ELR (cell line): ENCODE results near the gene IRF3.
A peak's percentile ranks its signal among the peaks of the same experiment; 100 is the strongest.

Source experiments
- DNase-seq: peaks from one replicate; pipeline ENCODE4 v3.0.0-alpha.2; 2015; ENCODE audit warnings: low read depth

Gene IRF3

GRCh38 chr19:49687150-49687549 lies 21.5 kb upstream of the IRF3 start:
- DNase-seq: no peak

GRCh38 chr19:49686503-49687088 lies 20.9 kb upstream of the IRF3 start:
- DNase-seq: no peak

DNA sequence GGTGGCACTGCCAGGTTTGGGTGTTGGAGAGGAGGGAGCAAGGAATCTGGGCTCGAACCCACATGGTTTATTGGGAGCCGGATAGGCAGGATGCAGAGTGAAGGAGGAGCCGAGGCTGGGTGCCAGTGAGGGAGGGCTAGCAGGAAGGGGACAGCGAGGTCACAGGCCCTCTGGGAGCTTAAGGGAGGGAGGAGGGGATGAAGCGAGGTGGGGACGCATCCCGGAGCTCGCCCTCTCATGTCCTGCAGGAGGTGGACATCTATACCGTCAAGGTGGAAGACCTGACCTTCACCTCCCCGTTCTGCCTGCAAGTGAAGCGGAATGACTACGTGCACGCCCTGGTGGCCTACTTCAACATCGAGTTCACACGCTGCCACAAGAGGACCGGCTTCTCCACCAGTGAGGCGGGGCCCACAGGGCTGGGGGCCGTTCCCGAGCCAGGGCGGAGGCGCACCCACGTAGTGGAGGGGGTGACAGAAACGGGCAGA lies 20.2 kb upstream of the IRF3 start:
- DNase-seq: no peak

DNA sequence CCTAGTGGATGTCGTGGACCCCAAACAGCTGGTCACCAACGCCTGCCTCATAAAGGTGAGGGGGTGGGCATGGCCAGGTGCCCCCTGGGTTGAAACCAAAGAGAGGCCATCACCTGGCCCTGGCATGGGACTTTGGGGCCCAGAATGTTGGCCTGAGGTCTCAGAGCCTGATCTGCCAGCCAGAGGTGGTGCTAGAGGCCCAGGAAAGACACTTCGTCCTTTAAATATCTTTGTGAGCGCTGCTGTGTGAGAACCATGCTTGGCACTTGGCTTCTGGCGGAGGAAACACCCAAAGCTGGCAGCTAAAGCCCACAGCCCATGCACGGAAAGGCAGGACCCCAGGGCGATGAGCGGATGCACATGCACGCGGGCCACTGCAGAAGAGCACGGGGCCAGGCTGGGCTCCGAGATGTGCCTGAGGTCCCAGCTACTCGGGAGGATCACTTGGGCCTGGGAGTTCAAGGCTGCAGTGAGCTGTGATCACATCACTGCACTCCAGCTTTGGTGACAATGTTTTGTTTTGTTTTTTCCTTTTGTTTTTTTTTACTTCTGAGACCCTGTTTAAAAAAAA lies 19.4 kb upstream of the IRF3 start:
- no peak for DNase-seq

GRCh38 chr19:49684251-49684982 lies 18.8 kb upstream of the IRF3 start:
- peak; percentile 38 for DNase-seq

DNA sequence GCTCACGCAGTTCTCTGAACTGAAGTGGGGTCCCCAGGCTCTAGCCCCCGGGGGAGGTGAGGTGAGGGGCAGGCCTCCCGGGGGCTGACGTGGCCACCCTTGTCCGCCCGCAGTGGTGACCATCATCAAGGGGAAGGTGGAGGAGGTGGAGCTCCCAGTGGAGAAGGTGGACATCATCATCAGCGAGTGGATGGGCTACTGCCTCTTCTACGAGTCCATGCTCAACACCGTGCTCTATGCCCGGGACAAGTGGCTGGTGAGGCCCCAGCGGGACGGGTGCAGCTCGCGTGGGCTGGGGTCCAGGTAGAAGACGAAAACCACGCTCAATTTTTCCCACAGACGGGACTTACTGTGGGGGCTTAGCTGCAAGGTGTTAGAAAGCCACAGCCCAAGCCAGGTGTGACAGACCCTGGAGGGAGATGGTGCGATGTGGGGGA lies 18.2 kb upstream of the IRF3 start:
- DNase-seq: no peak

DNA sequence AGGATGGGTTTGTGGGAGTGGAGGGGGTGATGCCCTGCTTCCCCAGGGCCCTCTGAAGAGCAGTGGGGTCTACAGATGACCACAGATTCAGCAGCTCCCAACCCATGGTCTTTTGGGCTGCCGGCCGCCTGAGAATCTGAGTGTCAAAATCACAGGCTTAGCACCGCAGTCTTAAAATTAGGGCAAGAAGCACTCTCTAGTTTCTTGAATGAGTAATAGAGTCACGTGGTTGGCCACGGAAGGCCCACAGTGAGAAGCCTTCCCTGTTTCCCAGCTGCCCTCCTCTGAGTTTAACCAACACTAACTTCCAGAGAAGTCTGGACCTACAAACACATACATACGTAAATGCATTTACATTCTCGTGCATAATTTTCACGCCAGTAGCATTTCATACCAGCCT lies 16.6 kb upstream of the IRF3 start:
- DNase-seq: no peak

- DNase-seq: no peak
These were observed 16.2 kb upstream of the IRF3 start for GRCh38 chr19:49681830-49682229.

GRCh38 chr19:49680421-49681351 lies 15.0 kb upstream of the IRF3 start:
- peak; percentile 83 for DNase-seq

DNA sequence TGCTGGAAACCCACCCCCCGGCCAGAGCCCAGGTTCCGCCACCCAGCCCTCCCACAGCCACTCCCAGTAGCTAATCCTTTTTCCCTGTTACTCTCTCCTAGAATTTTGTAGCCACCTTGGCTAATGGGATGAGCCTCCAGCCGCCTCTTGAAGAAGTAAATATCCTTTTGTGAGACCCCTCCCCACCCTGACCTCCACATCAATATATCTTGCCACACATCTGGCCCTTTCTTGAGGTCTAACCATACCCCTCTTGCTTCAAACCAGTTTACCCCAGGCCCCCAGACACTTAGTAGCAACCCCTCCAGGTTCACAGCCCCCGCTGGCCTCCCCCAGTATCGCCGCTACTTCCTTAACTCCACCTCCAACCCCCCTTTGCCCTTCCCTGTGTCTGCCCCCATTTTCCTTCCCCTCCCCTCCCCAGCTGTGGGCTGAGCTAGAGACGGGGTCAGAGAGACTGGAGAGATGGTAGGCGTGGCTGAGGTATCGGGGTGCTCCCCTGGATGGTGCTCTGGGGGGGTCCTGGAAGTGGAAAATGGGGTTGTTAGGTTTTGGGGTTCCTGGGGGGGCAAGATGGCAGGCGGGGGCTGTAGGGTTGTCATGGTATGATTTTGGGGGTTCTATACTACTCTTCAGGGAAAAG lies 14.2 kb upstream of the IRF3 start:
- DNase-seq: no peak

DNA sequence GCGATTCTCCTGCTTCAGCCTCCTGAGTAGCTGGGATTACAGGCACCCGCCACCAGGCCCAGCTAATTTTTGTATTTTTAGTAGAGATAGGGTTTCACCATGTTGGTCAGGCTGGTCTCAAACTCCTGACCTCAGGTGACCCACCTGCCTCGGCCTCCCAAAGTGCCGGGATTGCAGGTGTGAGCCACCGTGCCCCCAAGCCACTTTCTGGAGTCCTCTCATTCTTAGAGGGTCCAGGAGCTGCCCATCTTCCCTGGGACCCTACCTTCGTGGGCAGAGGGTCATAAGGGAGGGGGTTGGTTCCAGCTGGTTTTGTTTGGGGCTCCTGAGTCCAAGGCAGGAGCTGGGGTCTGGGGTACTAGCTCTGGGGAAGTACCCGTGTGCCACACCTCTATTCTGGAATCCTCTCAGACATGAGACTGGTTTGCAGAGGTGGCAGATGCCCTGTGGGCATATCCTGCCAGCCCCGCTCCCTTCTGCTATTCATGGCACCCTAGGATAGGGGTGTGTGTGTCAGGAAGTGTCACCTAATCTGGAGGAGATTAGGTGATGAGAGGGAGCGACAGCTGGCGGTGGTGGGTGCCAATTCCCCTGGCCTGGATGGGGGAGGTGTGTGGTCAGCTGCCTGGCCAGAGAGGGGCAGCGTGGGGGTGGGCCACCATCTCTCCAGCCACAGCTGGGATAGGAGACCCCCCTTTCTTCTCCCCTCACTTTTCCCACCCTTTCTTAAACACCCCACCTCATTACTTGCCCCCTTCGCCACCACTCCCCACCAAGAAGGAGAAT lies 13.5 kb upstream of the IRF3 start:
- no peak for DNase-seq

GRCh38 chr19:49677901-49678674 lies 12.4 kb upstream of the IRF3 start:
- DNase-seq: peak; percentile 82

DNA sequence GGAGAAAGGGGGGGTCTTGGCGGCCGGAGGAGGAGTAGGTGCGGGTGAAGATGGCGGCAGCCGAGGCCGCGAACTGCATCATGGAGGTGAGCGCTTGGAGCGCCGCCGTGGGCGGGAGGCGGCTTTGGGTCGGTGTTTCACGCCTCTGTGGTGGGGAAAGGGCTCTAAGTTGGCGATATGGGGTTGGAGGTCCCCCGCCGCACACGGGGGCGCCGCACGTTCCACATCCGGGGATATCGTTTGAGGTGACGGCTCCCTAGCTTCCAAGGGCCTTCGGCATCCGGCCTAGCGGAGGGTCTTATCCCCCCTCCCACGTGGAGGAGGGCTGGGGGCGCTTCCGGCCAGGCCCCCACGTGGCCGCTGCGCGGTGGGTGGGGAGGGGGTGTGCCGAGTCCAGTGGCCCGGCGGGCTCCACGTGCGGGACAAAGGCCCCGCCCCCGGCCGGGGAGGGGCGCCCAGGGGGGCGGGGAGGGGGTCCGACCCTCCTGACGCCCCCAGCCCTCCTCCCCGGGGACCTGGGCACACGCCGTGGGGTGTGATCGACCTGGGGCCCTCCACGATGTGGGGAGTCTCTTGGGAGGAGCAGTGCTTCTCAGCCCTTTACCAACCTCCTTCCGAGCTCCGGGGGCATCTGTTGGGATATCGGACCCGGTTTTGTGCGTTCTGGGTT lies 11.7 kb upstream of the IRF3 start, which contains the start of gene PRMT1:
Gene PRMT1 (plus strand): TSS at position 41 of the 670 bp plus-strand sequence. CDS start 10 bp downstream, at position 51.
- DNase-seq: peak; percentile 64

DNA sequence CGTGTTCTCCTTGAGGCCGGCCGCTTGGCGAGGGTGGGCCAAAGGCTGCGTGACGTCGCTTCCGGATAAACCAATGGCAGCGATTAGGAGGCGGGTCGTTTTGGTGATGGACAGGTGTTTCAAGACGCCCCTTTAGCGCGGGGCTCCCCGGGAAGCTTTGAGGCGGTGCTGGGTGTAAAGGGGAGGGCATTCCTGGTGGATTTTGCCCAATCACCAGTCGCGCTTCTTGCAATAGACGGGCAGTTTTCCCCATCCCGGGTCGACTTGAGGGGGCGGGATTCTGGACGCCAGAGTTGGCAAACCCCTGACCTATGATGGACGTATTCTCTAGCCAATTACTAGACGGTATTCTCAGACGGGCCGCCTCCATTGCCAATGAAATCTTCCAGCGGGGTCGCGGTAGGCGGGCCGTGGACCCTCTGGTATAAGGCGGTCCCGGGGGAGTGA lies 11.2 kb upstream of the IRF3 start:
- peak; percentile 100 for DNase-seq

DNA sequence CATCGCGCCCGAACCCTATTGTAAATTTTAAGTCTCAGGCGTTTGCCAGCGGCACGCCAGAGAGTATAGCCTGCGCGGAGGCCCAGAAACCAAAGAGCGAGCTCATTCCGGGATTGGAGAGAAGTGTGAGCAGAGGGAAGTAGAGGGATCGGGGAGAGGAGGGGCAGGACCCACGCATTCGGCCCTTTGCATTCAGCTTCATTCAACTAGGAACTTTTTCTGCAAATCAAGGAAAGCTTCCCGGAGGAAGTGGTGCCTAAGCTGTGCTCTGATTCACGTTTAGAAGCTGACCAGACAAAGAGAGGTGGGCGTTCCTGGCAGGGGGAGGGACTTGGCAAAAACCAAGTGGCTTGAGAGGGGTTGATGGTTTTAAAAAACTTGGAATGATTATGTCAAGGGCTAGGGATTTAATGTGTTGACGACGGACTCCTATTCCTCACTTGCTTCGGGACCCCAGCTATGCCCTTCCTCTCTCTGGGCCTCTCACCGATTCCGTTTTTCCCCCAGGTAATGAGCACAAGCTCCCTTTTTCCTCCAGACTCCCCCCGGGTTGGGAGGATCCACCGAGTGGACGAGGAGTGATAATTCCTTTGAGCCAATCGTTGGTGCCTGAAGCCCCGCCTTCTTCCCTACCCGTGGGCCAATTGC lies 10.6 kb upstream of the IRF3 start:
- DNase-seq: peak; percentile 92

- peak; percentile 75 for DNase-seq
These were observed 6.7 kb upstream of the IRF3 start for GRCh38 chr19:49672131-49672919.

GRCh38 chr19:49669516-49669915 lies 3.9 kb upstream of the IRF3 start:
- DNase-seq: no peak

DNA sequence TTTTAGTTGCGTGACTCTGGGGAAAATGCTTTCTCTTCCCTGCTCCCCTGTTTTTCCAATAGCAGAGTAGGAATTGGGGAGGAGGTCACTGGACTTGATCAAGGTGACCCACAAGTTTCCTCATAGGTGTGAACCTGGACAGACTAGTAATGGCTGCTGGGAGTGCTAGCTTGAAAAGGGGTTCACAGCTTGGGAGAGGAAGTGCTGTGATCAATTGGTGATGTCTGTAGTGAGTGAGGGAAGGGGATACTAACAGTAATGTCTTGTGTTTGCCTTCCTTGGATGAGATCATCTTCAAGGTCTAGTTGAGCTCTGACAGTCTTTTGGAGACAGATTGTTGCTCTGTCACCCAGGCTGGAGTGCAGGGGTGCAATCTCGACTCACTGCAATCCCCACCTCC lies 1.8 kb upstream of the IRF3 start:
- DNase-seq: no peak
